Cortex of kidney (tissue), 1 donor: Measurements from ENCODE around the gene EML6.
"Not testable (repeated sequence)": the region's sequence is repeated elsewhere in the genome, so short reads cannot be mapped to it uniquely, and the experiment has no call there.

Experiments used
- DNase-seq: peaks from one replicate; lab custom pipeline; 2025; lab: John Stamatoyannopoulos, UW

The EML6 gene

GRCh38 chr2:54850171-54851122 is 127.0 kb downstream of the EML6 start:
- DNase-seq = no peak

GRCh38 chr2:54853616-54854310 is 130.3 kb downstream of the EML6 start:
- no peak for DNase-seq

GRCh38 chr2:54855434-54855833 is 132.0 kb downstream of the EML6 start:
- DNase-seq = no peak

GRCh38 chr2:54858021-54858681 is 134.7 kb downstream of the EML6 start:
- DNase-seq = no peak

GRCh38 chr2:54859416-54859815 is 136.0 kb downstream of the EML6 start:
- DNase-seq = no peak

- DNase-seq = no peak
These were observed 136.7 kb downstream of the EML6 start for GRCh38 chr2:54859997-54860701.

- no peak for DNase-seq
These were observed 138.8 kb downstream of the EML6 start for GRCh38 chr2:54862229-54862628.

- no peak for DNase-seq
These were observed 139.3 kb downstream of the EML6 start for GRCh38 chr2:54862742-54863141.

- DNase-seq = no peak
These were observed 140.2 kb downstream of the EML6 start for GRCh38 chr2:54863660-54864059.

GRCh38 chr2:54864096-54864495 is 140.6 kb downstream of the EML6 start:
- DNase-seq = no peak

GRCh38 chr2:54864727-54865126 is 141.3 kb downstream of the EML6 start:
- DNase-seq = no peak

- DNase-seq = no peak
These were observed 142.7 kb downstream of the EML6 start for GRCh38 chr2:54866179-54866578.

- no peak for DNase-seq
These were observed 143.4 kb downstream of the EML6 start for GRCh38 chr2:54866868-54867267.

- DNase-seq = no peak
These were observed 144.0 kb downstream of the EML6 start for GRCh38 chr2:54867457-54867856.

- DNase-seq = no peak
These were observed 148.1 kb downstream of the EML6 start for GRCh38 chr2:54871457-54872107.

GRCh38 chr2:54872780-54873179 is 149.3 kb downstream of the EML6 start:
- no peak for DNase-seq

GRCh38 chr2:54873236-54873635 is 149.8 kb downstream of the EML6 start:
- DNase-seq = not testable (repeated sequence)

GRCh38 chr2:54876764-54877163 is 153.3 kb downstream of the EML6 start:
- DNase-seq = no peak

GRCh38 chr2:54878182-54878581 is 154.7 kb downstream of the EML6 start:
- no peak for DNase-seq

- no peak for DNase-seq
These were observed 155.6 kb downstream of the EML6 start for GRCh38 chr2:54879032-54879431.

- DNase-seq = no peak
These were observed 156.3 kb downstream of the EML6 start for GRCh38 chr2:54879598-54880332.
